ENCODE results near the gene ZNF358. TPM values are rescaled to one million over a fixed set of nuclear protein-coding genes. Genes with fewer than 3 reads are reported as not detected.

The ZNF358 gene
- total and polyA plus RNA-seq, 11 donors = 49.3 to 159 (median 74.4) TPM

DNA sequence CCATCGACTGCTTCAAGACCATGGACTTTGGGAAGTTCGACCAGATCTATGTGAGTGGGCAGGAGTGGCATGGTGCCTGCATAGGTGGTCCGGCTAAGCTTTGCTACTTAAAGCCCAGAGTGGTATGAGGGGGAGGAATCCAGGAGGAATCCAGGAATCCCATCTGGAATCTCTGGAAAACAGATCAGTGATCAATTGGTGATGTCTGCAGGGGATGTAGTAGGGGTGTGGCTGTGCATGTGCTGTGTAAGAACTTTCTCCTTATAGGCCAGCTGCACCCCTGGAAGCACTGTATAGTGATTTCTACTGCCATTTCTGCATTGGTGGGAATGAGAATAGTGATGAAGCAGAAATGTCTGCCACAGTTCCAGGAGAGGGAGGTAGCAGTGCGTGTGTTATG, 43.2 kb downstream of the ZNF358 start:
- Histone ChIP-seq H3K4me1 (no peaks in the 10 kb centered on the region), H3K27me3 (no peaks in the 10 kb centered on the region), H3K9me3 (peaks cover 0 to 5% (median 0%) of the 10 kb centered on the region in 12 donors), H3K36me3 (peaks cover 0 to 82% (median 66%) of the 10 kb centered on the region in 9 donors), H3K27ac (no peak overlapping the region), H3K4me3 (no peak overlapping the region)
- no peak for DNase-seq
- TF ChIP-seq, protein P1, sequence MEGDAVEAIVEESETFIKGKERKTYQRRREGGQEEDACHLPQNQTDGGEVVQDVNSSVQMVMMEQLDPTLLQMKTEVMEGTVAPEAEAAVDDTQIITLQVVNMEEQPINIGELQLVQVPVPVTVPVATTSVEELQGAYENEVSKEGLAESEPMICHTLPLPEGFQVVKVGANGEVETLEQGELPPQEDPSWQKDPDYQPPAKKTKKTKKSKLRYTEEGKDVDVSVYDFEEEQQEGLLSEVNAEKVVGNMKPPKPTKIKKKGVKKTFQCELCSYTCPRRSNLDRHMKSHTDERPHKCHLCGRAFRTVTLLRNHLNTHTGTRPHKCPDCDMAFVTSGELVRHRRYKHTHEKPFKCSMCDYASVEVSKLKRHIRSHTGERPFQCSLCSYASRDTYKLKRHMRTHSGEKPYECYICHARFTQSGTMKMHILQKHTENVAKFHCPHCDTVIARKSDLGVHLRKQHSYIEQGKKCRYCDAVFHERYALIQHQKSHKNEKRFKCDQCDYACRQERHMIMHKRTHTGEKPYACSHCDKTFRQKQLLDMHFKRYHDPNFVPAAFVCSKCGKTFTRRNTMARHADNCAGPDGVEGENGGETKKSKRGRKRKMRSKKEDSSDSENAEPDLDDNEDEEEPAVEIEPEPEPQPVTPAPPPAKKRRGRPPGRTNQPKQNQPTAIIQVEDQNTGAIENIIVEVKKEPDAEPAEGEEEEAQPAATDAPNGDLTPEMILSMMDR (IDR thresholded peaks at IDR 0.05) = no peak
- TF ChIP-seq POLR2A (IDR thresholded peaks at IDR 0.05) = no peak
- 62 to 96% (median 72%) methylated on average over 4 of the region's 4 CpGs for WGBS, 4 donors
- intact Hi-C loops (cut with DNase I) = no loop called here
- no peak for ATAC-seq

DNA sequence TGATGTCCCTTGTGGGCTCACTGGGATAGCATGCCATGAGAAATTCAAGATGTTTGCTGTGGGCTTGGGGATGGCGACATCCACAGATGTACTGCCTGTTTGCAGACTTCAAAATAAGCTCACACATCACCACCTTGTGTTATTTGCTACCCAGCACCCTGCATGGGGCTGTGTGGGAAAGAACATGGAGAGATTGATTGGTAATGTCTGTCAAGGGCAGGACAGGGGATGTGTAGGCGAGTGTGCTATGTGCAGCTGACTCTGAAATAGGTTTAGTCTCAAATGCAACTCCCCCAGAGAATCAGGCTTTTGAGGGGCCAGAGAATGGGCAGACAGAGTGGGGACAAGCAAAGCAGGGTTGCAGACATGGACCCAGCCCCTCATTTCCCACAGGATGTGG, 44.4 kb downstream of the ZNF358 start:
- H3K36me3 ChIP-seq = peaks cover 0 to 71% (median 57%) of the 10 kb centered on the region in 9 donors
- no peak overlapping the region for H3K4me3 ChIP-seq
- H3K4me1 ChIP-seq = no peaks in the 10 kb centered on the region
- no peak overlapping the region for H3K27ac ChIP-seq
- 91 to 98% (median 94%) methylated on average over 2 of the region's 2 CpGs for WGBS, 4 donors
- ATAC-seq = no peak
- peaks cover 0 to 5% (median 0%) of the 10 kb centered on the region in 12 donors for H3K9me3 ChIP-seq
- H3K27me3 ChIP-seq = no peaks in the 10 kb centered on the region
- intact Hi-C loops (cut with DNase I) = loop anchor here in 1 of 10 donors (10.0 kb wide), 2 partner anchors 105 to 245 kb away; partner anchors contain the start of gene RETN
- TF ChIP-seq POLR2A (IDR thresholded peaks at IDR 0.05) = no peak
- TF ChIP-seq, protein P1 (IDR thresholded peaks at IDR 0.05) = no peak
- DNase-seq = no peak

DNA sequence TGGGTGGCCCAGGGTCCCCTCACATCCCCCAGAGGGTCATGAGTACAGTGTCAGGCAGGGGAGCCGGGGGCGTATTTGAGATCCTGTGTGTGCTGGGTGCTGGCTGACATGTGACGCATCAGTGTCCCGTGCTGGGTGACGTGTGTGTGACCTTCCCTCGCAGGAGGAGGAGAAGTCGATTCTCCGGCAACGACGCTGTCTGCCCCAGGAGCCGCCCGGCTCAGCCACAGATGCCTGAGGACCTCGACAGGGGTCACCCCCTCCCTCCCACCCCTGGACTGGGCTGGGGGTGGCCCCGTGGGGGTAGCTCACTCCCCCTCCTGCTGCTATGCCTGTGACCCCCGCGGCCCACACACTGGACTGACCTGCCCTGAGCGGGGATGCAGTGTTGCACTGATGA, 45.4 kb downstream of the ZNF358 start:
- WGBS, 4 donors = 85 to 92% (median 90%) methylated on average over 4 to 17 of the region's 17 CpGs
- H3K4me3 ChIP-seq = no peak overlapping the region
- ATAC-seq (peak in 2 of 4 donors; percentile 10 to 27), DNase-seq (no peak)
- no peak overlapping the region for H3K27ac ChIP-seq
- TF ChIP-seq POLR2A (IDR thresholded peaks at IDR 0.05) = no peak
- TF ChIP-seq, protein P1 (IDR thresholded peaks at IDR 0.05) = no peak
- no peaks in the 10 kb centered on the region for H3K4me1 ChIP-seq
- peaks cover 0 to 5% (median 0%) of the 10 kb centered on the region in 12 donors for H3K9me3 ChIP-seq
- intact Hi-C loops (cut with DNase I) = loop anchor here in 1 of 10 donors (10.0 kb wide), 2 partner anchors 103 to 243 kb away; partner anchors contain the start of gene RETN
- H3K36me3 ChIP-seq = peaks cover 0 to 61% (median 48%) of the 10 kb centered on the region in 9 donors
- no peaks in the 10 kb centered on the region for H3K27me3 ChIP-seq

DNA sequence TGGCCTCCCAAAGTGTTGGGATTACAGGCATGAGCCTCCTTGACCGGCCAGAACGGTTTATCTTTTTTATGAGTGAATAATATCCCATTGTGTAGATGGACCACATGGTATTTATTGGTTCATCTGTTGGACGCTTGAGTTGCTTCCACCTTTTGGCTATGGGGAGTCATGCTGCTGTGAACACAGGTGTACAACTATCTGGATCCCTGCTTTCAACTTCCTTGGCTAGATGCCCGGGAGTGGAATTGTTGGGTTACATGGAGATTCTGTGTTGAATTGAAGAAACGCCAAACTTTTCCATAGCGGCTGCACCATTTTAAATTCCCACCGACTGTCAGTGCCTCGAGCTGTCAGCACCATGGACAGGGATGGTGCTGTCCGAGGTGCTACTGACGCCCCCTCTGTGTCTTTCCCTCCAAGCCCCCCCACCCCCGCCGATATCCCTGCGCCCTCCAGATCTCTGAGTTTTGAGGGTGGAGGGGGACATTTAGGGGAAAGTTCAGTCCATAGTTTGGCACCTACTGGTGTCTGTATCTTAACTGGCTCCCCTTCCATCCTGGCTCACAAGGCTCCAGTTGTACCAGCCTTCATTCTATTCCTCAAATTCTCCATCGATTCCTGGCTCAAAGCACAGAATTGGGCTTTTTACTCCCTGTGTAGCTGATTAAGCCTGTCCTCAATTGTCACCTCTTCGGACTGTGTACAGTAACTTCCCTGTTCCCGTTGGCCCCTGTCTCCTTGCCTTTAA, 46.9 kb downstream of the ZNF358 start:
- Histone ChIP-seq H3K9me3 (peaks cover 0 to 5% (median 0%) of the 10 kb centered on the region in 12 donors), H3K4me1 (no peaks in the 10 kb centered on the region), H3K27me3 (no peaks in the 10 kb centered on the region), H3K27ac (no peak overlapping the region), H3K36me3 (peaks cover 0 to 46% (median 33%) of the 10 kb centered on the region in 9 donors), H3K4me3 (no peak overlapping the region)
- ATAC-seq (no peak), DNase-seq (no peak)
- TF ChIP-seq, protein P1 (IDR thresholded peaks at IDR 0.05) = no peak
- no peak for TF ChIP-seq POLR2A (IDR thresholded peaks at IDR 0.05)
- intact Hi-C loops (cut with DNase I) = loop anchor here in 1 of 10 donors (10.0 kb wide), 2 partner anchors 102 to 242 kb away; partner anchors contain the start of gene RETN
- 60% methylated on average over 16 of the region's 16 CpGs for WGBS, 4 donors
